ENCODE data around the gene TDRD6.
"Not testable (repeated sequence)": the region's sequence is repeated elsewhere in the genome, so short reads cannot be mapped to it uniquely, and the experiment has no call there.

TDRD6 gene

DNA sequence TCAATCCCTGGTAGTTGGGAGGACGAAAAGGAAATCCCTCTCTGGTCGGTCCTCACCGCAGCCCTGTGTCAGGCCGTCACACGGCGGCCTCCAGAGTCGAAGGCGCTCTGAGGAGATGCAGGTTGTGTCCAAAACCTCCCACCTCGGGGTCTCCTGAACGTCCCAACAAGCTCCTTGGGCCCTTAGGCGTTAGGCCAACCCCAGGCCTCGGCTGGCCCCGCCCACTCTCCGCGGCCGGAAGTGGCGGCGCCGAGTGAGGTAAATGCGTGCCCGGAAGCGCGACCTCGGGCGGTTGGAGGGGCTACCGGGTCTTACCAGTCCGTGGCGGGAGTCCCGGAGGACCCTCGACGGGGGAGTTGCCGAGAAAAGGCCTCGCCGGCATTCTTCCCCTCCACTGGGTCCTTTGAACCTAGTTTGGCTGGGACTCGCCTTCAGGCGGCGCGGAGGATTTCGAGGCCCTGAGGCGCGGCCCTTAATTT is at the start of gene TDRD6:
TSS of gene TDRD6 (plus strand) at position 267 of the 479 bp plus-strand sequence. CDS start 244 bp downstream, outside the sequence.
- TF ChIP-seq ZFX (IDR thresholded peaks at IDR 0.05), result no peak
- TF ChIP-seq, protein P1, sequence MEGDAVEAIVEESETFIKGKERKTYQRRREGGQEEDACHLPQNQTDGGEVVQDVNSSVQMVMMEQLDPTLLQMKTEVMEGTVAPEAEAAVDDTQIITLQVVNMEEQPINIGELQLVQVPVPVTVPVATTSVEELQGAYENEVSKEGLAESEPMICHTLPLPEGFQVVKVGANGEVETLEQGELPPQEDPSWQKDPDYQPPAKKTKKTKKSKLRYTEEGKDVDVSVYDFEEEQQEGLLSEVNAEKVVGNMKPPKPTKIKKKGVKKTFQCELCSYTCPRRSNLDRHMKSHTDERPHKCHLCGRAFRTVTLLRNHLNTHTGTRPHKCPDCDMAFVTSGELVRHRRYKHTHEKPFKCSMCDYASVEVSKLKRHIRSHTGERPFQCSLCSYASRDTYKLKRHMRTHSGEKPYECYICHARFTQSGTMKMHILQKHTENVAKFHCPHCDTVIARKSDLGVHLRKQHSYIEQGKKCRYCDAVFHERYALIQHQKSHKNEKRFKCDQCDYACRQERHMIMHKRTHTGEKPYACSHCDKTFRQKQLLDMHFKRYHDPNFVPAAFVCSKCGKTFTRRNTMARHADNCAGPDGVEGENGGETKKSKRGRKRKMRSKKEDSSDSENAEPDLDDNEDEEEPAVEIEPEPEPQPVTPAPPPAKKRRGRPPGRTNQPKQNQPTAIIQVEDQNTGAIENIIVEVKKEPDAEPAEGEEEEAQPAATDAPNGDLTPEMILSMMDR (conservative IDR thresholded peaks at IDR 0.05), result no peak
- no peak within 1 kb of the TSS for H3K27ac ChIP-seq

- no peak overlapping the region for H3K27ac ChIP-seq
- TF ChIP-seq, protein P1 (conservative IDR thresholded peaks at IDR 0.05), result no peak
- TF ChIP-seq ZFX (IDR thresholded peaks at IDR 0.05), result no peak
Observed at GRCh38 chr6:46637933-46638332, 49.8 kb upstream of the TDRD6 start.

DNA sequence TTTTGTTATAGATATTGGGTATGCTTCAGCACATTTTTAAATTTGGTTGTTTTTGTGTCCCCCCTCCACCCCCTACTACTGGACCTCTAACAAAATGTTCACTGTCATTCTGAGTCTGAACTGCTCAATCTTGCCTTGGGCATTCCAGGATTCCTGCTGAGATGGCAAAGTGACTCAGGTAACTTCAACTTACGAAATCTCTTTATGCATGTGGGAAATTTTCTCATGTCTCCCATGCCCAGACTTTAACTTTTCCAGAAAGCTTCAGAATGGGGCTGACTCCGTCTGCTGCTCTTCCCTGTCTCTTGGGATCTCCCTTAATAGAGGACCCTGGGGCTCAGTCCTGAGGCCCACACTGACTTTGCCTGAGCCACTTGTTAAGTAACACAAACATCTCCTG is 49.0 kb upstream of the TDRD6 start:
- H3K27ac ChIP-seq, result no peak overlapping the region
- TF ChIP-seq, protein P1 (conservative IDR thresholded peaks at IDR 0.05), result no peak
- no peak for TF ChIP-seq ZFX (IDR thresholded peaks at IDR 0.05)

DNA sequence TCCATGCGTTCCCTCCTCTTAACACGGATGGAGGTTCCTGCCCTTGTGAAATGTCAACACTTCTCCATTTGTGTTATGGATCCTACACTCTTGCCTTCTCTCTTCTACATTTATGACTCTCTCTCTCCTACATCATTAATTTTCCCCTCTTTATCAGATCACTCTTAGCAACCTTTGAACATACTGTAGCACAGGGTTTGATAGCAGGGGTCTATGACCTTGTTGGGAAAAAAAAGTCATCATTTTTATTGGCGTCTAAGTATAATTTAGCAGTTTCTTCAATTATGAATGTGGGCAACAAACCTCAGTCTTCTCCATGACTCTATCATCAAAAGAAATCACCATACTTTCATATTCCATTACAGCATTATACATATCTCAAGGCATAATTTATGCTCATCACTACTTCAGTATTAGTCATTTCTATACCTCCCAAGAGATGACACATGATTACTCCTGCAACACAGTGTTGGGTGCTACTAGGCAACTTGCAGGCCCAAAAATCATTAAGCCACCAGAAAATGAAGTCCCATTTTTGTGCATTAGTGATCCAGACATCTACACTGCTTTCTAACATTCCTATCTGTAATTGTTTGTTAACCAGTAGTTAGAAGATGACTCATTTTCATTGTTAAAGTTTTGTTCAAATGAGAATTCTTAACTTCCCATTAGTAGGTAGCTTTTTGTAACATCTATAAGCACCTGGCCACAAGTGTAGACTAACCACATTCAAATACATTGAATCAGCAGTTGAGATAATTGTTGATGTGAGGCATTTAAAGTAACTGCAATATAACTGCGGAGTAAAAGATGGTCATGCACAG is 44.5 kb upstream of the TDRD6 start:
- H3K27ac ChIP-seq, result no peak overlapping the region
- TF ChIP-seq, protein P1 (conservative IDR thresholded peaks at IDR 0.05), result no peak
- no peak for TF ChIP-seq ZFX (IDR thresholded peaks at IDR 0.05)

DNA sequence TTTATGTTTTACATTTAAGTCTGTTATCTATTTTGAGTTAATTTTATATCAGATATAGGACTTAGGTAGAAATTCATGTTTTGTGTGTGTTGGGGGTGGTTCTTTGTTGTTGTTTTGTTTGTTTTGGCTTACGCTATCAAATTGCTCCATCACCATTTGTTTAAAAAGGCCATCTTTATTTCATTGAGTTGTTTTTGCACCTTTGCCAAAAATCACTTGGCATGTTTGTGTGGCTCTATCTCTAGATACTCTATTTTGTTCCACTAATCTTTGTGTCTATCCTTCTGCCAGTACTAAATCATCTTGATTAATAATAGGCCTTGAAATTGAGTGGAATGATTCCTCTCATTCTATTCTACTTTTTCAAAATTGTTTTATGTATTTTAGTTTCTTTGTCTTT is 42.4 kb upstream of the TDRD6 start:
- no peak overlapping the region for H3K27ac ChIP-seq
- TF ChIP-seq, protein P1 (conservative IDR thresholded peaks at IDR 0.05), result no peak
- TF ChIP-seq ZFX (IDR thresholded peaks at IDR 0.05), result no peak

GRCh38 chr6:46648108-46648507 is 39.6 kb upstream of the TDRD6 start:
- not testable (repeated sequence) for H3K27ac ChIP-seq

GRCh38 chr6:46648869-46649492 is 38.7 kb upstream of the TDRD6 start:
- no peak for TF ChIP-seq ZFX (IDR thresholded peaks at IDR 0.05)
- TF ChIP-seq, protein P1 (conservative IDR thresholded peaks at IDR 0.05), result no peak
- H3K27ac ChIP-seq, result peak overlapping the region; percentile 55; the same call in 1 of the 2 replicates
